Measurements from ENCODE around the gene ZNF732.

ZNF732 gene

GRCh38 chr4:256492-256891 lies 48.8 kb downstream of the ZNF732 start:
- TF ChIP-seq EZH2 (IDR thresholded peaks at IDR 0.05; ENCODE audit: borderline replicate concordance, low read length) (no peak), CTCF (IDR thresholded peaks at IDR 0.05; ENCODE audit: low read length) (no peak)
- Histone ChIP-seq H3K27me3 (ENCODE audit: insufficient read depth, low read length) (no peaks in the 10 kb centered on the region), H3K9me3 (ENCODE audit: low read length) (no peaks in the 10 kb centered on the region), H3K9ac (ENCODE audit: low read length) (no peak overlapping the region), H3K27ac (ENCODE audit: low read depth, low read length, poor library complexity, severe bottlenecking) (no peak overlapping the region), H4K20me1 (ENCODE audit: insufficient read depth, low read length) (no peaks in the 10 kb centered on the region), H3K4me3 (ENCODE audit: low read depth, low read length, poor library complexity, severe bottlenecking) (no peak overlapping the region), H3K36me3 (ENCODE audit: insufficient read depth, low read length) (no peaks in the 10 kb centered on the region), H2AFZ (ENCODE audit: low read length) (no peak overlapping the region), H3K79me2 (ENCODE audit: insufficient read depth, low read length) (no peaks in the 10 kb centered on the region), H3F3A (ENCODE audit: insufficient read depth, low read length) (no peaks in the 10 kb centered on the region), H3K9me2 (ENCODE audit: low read depth, low read length) (no peaks in the 10 kb centered on the region), H3K4me1 (ENCODE audit: insufficient read depth, low read length, severe bottlenecking) (no peaks in the 10 kb centered on the region), H3K4me2 (ENCODE audit: low read length) (no peak overlapping the region)

GRCh38 chr4:253936-254756 lies 51.1 kb downstream of the ZNF732 start:
- Histone ChIP-seq H3K36me3 (ENCODE audit: insufficient read depth, low read length) (no peaks in the 10 kb centered on the region), H3K27ac (ENCODE audit: low read depth, low read length, poor library complexity, severe bottlenecking) (no peak overlapping the region), H3K4me2 (ENCODE audit: low read length) (no peak overlapping the region), H2AFZ (ENCODE audit: low read length) (no peak overlapping the region), H3K4me1 (ENCODE audit: insufficient read depth, low read length, severe bottlenecking) (no peaks in the 10 kb centered on the region), H3K9me2 (ENCODE audit: low read depth, low read length) (no peaks in the 10 kb centered on the region), H3K4me3 (ENCODE audit: low read depth, low read length, poor library complexity, severe bottlenecking) (no peak overlapping the region), H3K9ac (ENCODE audit: low read length) (no peak overlapping the region), H3K9me3 (ENCODE audit: low read length) (no peaks in the 10 kb centered on the region), H4K20me1 (ENCODE audit: insufficient read depth, low read length) (no peaks in the 10 kb centered on the region), H3F3A (ENCODE audit: insufficient read depth, low read length) (no peaks in the 10 kb centered on the region), H3K27me3 (ENCODE audit: insufficient read depth, low read length) (no peaks in the 10 kb centered on the region), H3K79me2 (ENCODE audit: insufficient read depth, low read length) (no peaks in the 10 kb centered on the region)
- TF ChIP-seq CTCF (IDR thresholded peaks at IDR 0.05; ENCODE audit: low read length) (no peak), EZH2 (IDR thresholded peaks at IDR 0.05; ENCODE audit: borderline replicate concordance, low read length) (no peak)

GRCh38 chr4:252065-252601 lies 53.1 kb downstream of the ZNF732 start:
- Histone ChIP-seq H2AFZ (ENCODE audit: low read length) (no peak overlapping the region), H3K4me3 (ENCODE audit: low read depth, low read length, poor library complexity, severe bottlenecking) (no peak overlapping the region), H3K4me1 (ENCODE audit: insufficient read depth, low read length, severe bottlenecking) (no peaks in the 10 kb centered on the region), H4K20me1 (ENCODE audit: insufficient read depth, low read length) (no peaks in the 10 kb centered on the region), H3K27me3 (ENCODE audit: insufficient read depth, low read length) (no peaks in the 10 kb centered on the region), H3K9me3 (ENCODE audit: low read length) (no peaks in the 10 kb centered on the region), H3K9me2 (ENCODE audit: low read depth, low read length) (no peaks in the 10 kb centered on the region), H3K27ac (ENCODE audit: low read depth, low read length, poor library complexity, severe bottlenecking) (no peak overlapping the region), H3K79me2 (ENCODE audit: insufficient read depth, low read length) (no peaks in the 10 kb centered on the region), H3K4me2 (ENCODE audit: low read length) (no peak overlapping the region), H3K36me3 (ENCODE audit: insufficient read depth, low read length) (no peaks in the 10 kb centered on the region), H3F3A (ENCODE audit: insufficient read depth, low read length) (no peaks in the 10 kb centered on the region), H3K9ac (ENCODE audit: low read length) (no peak overlapping the region)
- TF ChIP-seq CTCF (IDR thresholded peaks at IDR 0.05; ENCODE audit: low read length) (no peak), EZH2 (IDR thresholded peaks at IDR 0.05; ENCODE audit: borderline replicate concordance, low read length) (no peak)

All from OCI-LY1 (cell line).